G401.6 (cell line): ENCODE measurements around the gene OGFOD3.

Experiments used
- FAIRE-seq: peaks from 2 replicates; lab custom pipeline; 2012; peaks lifted over from hg19 to GRCh38; lab: Jason Lieb, UNC

OGFOD3 gene

DNA sequence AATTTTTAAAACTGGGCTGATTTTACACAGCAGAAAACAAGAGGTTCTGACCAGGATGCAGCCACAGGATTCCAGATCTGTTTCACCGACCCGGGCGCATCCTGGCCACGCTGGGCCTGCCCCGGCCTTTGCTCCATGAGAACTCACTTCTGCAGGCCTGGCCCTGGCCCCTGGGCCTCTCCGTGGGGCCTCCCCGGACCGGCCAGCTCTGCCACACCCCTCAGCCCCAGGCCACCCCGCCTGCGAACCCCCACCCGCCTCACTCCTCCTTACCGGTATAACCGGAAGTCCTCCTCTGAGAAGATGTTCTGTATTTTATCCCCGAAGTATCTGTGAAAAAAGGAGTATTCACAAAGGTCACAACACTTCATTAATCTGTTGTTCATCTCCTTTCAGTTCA, 13.3 kb downstream of the OGFOD3 start:
- no peak for FAIRE-seq

DNA sequence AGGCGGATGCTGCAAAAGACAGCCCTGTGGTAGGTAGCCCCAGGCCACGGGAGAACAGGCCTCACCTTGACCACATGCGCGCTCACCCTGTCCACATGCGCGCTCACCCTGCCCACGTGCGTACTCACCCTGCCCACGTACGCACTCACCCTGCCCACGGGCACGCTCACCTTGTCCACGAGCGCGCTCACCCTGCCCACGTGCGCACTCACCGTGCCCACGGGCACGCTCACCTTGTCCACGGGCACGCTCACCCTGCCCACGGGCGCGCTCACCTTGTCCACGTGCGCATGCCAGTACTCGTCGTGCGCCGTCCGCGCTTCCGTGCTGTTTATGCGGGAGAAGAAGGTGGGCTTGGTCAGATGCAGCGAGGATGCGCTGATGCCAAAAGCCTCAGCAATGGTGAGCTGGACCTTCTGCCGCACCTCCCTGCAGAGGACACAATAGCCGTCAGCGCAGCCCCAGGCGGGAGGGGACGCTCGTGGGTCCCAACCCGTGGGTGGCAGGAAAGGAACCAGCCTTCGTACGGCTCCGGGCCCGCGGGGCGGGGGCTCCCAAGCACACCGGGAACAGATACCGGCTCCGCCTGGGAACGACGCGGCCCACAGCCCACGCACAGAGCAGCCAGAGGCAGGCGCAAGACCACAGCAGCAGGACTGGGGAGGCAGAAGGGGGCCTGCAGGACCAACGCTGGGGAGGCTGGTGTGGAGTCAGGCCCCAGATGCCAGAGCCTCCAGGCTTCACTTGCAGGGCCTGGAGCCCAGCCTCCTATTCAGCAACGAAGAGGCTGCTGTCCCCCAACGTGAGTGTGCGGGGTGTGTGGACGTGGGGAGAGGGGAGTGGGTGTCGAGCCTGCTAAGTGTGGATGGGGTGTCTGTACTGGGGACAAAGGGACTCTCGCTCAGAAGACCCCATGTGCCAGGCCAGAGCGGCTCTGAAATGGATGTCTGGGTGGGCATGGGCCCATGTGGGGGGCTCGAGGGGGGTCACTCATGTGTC, 14.4 kb downstream of the OGFOD3 start:
- FAIRE-seq: no peak

DNA sequence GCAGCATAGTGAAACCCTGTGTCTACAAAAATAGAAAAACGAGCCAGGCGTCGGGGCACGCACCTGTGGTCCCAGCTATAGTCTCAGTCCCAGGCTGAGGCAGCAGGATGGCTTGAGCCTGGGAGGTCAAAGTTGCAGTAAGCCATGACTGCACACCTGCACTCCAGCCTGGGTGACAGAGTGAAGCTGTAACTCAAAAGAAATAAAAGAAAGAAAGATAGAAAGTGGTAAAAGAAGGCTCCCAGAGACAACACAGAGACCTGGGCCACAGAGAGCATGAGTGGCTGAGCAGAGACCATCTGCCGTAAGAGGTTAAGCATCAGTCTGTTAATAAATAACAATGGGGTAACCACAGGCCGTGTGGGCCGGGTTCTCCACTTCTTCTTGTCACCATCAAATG, 15.5 kb downstream of the OGFOD3 start:
- no peak for FAIRE-seq

DNA sequence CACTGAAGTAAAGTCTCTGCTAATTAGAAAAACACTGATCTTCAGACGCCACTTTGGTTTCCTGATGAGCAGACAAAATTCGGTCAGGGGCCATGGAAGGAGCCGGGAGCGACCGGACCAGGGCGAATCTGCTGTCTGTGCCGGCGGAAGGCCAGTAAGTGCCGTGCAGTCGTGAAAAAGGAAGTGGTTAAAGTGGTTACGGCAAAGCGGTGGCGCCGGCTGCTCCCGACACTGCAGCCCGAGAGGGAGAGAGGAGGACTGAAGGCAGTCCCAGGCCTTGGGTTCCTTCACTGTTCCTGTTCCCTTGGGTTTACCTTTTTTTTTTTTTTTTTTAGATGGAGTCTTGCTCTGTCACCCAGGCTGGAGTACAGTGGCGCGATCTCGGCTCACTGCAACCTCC, 17.6 kb downstream of the OGFOD3 start:
- FAIRE-seq: no peak

DNA sequence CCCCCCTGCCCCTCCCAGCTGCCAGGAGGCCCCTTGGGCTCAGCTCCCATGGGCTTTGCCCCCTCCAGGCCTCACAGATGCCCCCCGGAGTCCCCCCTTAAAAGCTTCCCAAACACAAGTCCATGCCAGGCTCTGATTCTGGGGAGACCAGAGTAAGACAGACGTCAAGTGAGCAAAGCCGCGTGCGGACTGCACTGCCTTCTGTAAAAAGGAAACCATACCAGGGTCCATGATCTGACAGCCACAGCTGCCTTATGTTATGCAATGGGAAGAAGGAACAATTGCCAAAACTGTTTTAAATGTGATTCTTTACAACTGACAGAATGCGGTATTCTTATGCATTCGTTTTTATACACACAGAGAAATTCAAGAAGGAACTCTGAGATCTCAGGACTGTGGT, 18.2 kb downstream of the OGFOD3 start:
- no peak for FAIRE-seq

DNA sequence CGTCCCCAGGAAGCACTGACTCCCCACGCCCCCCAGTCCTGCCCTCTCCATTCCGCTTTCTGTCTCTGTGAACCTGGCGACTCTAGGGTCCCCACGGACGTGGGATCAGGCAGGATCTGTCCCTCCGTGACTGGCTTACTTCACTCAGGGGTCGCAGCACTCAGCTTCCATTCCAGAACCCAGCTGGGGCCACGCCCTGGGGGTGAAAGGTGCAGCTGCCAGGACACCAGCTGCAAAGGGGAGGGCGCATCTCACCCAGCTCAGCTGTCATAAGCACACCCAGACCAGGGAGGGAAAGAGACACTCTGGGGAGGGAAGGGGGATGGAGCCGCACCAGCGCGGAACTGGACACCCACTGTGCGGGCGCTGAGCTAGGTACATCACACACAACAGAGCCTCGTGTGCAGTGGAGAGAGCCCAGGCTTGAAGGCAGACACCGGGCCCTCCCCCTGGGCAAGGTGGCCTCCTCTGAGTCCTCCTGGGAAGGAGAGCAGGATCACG, 18.7 kb downstream of the OGFOD3 start:
- FAIRE-seq: no peak

DNA sequence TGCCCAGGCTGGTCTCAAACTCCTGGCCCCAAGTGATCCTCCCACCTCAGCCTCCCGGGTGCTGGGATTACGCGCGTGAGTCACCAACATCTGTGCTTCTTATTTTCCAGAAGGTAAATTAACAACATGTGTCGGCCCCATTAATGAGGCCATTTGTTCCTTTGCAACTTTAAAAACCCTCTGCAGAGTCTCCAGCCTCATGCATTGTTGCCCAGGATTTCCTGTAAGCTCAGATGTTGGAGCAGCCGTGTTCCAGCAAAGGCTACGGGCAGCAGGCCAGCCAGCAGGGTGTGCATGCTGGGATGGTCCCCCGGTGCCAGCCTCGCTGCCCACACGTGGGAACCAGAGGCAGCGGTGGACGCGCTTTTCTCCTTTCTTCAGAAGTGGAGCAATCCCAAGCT, 19.3 kb downstream of the OGFOD3 start:
- FAIRE-seq: no peak

DNA sequence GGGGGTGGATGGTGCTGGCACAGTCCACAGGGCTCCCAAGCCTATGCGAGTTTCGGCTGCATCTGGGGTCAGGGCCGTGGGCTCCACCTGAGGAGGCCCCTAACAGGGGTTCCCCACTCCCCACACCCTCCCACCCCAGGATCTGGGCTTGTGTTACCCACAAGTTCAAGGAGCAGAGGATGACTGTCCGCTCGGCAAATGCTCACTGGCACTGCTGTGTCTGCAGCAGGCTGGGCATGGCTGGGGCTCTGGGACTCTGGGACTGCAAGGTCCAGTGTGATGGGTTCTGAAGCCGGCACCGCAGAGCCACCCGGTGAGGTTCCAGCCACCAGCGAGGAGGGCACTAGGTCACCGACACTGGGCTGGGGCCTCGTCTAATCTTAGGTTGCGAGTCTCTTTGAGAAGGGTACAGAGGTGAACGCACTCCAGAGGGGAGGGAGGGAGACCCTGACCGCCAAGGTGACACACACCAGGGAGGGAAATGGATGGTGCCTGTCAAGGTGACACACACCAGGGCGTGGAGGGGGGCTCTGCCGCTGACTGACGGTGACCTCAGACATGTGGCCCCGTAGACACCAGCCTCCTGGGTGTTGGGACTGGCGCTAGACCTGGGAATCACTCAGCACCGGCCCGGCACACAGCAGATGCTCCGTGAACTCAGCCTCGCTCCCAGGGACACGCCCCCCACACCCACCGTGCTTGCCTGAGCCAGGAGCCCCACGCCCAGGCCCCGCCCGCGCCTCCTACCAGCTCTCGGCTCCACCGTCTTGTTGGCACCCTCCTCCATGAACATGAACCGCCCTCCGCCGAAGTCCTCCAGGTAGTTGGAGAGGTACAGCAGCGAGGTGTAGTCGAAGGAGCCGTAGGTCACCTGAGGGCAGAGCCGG, 20.7 kb downstream of the OGFOD3 start:
- no peak for FAIRE-seq

DNA sequence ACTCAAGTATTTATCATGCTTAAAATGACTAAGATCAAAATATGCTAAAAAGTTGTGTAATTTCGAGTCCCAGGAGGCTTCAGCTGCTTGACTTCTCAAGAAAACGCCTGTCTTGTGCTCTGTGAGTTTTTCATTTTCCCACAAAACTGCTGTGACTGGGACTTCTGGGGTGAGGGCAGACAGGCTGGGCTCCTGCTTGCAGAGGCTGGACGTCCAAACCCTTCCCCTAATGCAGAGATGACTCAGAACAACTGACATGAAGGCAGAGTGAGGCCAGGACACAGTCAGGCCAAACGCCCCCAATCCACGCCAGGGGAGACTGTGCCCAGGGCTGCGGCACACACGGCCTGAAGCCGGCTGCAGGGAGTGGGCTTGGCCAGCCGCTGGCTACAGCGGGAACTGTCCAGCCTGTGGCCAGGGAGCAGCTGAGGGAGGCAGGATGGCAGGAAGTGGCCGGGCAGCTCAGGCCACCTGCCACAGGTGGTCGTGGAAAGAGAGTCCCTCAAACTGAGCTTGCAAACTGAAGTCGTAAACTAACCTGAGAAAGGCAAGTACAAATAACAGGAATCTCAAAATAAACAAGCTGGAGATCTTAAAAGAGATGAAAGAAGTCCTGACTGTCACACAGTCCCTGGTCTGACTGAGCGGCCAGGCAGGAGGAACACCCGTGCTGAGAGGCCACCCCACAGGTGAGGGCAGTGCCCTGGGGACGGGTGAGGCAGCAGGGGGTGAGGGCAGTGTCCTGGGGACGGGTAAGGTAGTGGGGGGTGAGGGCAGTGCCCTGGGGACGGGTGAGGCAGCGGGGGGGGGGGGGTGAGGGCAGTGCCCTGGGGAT, 21.6 kb downstream of the OGFOD3 start:
- FAIRE-seq: no peak

DNA sequence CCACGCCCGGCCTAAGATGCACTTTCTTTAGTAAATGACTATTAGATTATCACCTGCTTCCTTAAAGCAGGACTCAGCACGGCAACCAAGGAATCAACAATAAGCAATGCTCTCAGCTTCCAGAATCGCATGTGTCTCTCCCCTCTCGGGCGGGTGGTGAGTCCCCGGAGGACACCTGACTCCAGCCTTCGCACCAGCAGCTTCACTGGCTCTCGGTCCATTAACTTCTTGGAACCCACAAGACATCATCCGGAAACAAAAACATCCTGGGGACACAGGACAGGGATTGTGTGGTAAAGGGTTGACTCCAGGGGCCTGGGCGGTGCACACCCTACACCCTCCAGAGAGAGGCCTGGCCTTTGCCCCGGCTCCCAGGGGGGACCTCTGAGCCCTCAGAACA, 24.1 kb downstream of the OGFOD3 start:
- FAIRE-seq: no peak

DNA sequence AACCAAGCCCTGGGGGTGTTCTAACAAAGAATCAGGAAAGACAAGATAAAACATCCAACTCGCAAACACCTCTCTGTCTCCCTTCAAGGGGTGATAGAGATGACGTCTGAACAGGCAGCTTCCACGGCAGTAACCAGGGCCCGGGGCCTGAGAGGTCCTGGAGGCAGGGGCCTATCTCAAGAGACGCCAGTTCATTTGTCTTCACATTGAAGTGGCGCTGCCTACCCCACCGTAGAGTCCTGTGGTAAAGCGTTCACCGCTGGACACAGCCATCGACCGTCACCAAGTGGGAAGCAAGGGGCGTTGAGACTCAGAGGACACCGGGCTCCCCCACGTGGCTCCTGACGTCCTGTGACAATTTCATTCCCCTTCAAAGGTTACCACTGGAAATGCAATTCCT, 25.4 kb downstream of the OGFOD3 start:
- no peak for FAIRE-seq

DNA sequence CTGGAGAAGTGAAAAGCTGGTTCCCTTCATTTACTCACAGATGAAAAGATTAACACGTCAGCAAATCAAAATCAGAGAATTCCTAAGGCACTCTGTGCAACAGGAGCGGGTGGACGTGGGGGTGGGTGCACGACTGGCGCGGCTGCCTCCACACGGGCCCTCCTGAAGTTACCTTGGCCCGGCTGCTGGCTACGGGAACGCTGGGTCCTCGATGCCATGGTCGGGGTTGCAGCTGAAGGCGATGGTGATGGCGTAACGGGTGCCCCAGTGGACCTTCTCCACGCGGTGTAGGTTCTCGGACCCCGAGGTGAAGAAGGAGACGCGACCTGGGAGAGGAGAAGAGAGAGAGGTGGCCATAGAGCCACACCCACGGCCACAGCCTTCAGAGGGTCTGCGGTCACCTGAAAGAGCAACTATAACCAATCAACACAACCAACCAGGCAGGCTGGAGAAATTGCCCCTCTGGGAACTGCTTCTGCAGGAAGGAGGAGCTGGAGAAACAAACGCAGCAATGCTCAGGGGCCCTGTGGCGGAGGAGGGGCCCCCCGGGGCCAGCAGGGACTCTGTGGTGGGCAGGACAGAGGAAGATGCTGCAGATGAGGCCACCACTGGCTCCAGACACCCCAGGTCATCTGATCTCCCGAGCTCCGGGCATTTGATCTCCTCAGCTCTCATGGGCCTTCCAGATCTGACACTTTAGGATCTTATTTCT, 26.0 kb downstream of the OGFOD3 start:
- FAIRE-seq: no peak

DNA sequence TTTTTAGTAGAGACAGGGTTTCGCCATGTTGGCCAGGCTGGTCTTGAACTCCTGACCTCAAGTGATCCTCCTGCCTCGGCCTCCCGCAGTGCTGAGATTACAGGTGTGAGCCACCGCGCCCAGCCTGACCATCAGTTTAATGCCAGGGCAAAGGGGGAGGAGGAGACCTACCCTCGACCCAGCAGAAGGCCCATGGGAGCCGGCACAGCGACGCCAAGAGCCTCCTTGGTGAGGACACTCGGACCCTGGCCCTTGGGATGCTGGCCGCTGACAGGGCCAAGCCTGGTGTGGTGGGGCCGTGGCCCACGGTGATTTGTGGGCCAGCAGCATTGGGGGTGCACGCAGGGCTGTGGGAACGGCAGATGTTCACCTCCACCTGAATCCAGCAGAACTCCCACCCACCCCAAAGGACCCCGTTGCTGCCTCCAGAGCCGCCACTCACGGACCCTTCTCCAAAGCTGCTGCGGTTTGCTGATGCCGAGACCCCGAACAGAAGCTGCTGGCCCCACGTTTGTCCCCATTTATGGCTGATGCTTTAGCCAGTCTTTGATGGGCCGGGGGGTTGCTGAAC, 26.8 kb downstream of the OGFOD3 start:
- FAIRE-seq: no peak

DNA sequence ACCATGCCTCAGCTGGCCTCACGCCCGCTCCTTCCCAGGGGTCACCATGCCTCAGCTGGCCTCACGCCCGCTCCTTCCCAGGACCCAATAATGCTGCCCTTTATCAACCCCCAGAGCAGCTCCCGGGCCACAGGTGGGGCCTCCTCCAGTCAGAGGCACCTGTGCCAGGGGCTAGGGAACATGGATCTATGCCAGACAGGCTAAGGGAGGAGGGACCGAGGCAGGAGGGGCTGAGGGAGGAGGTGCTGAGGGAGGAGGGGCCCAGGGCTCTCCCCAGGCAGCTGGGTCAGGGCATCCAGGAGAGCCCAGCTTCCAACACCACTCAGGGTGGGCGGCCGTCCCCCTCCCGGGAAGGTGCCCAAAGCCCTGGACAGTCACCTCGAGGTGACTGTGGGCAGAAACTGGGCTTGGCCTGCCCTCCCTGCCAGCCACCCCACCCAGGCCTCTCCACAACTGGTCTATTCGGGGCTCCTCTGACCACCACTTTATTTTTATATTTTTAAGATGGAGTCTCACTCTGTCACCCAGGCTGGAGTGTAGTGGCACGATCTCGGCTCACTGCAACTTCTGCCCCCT, 27.4 kb downstream of the OGFOD3 start:
- FAIRE-seq: no peak

DNA sequence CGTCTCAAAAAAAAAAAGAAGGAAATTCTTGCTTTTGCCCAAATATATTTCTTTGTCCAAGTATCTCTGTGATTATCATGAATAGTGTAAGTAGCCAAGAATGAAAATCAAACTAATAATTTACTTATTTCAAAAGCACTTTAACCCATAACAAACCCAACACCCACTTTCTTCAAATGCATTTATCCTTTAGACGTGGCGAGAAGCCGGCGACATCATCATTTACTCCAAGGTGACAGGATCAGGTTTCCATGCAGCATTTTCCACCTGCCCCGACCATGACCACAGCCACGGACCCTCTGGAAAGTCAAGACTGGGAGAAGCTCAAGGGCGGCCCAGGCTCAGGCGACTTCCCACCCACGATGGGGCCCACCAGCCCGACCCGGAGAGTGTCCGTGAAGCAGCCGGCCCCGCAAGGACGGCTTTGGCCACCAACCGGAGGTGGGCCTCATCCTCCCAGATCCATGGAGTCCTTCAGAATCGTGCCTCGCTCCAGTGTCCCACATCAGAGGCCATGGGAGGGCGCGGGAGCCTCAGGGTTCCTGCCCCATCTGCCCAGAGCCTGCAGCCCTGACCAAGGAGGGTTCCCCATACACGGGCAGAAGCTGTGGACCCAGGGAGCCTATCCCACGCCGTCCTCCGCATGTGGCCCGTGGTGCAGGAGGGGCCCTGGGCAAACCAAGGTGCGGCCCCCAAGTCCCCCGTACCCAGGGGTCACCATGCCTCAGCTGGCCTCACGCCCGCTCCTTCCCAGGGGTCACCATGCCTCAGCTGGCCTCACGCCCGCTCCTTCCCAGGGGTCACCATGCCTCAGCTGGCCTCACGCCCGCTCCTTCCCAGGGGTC, 28.1 kb downstream of the OGFOD3 start:
- FAIRE-seq: no peak

DNA sequence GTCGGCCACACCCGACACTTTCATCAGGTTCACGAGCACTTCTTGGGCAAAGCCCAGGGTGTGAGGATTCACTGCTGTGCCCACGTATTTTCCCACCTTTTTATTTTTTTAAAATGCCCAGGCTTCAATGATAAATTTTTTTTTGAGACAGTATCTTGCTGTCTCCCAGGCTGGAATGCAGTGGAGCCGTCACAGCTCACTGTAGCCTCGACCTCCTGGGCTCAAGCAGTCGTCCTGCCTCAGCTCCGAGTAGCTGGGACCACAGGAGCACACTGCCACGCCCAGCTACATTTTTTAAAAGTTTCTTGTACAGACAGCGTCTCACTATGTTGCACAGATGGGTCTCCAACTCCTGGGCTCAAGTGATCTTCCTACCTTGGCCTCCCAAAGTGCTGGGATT, 29.0 kb downstream of the OGFOD3 start:
- FAIRE-seq: no peak

DNA sequence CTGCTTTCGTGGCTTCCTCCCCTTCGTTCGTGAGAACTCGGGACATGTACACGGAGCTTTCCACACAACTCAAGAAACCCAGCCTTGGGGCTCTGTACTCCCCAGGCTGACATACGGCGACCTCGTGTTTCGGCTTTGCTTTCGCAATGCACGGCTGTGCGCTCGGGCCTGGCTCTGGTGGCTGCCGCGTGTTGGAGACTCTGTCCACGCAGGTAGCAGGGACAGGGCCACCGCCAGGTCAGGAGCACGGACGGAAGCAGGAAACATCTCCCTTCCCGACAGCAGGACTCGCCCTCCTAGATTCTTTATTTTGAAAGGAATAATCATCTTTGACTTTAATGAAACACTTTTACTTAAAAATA, 29.5 kb downstream of the OGFOD3 start:
- FAIRE-seq: no peak

DNA sequence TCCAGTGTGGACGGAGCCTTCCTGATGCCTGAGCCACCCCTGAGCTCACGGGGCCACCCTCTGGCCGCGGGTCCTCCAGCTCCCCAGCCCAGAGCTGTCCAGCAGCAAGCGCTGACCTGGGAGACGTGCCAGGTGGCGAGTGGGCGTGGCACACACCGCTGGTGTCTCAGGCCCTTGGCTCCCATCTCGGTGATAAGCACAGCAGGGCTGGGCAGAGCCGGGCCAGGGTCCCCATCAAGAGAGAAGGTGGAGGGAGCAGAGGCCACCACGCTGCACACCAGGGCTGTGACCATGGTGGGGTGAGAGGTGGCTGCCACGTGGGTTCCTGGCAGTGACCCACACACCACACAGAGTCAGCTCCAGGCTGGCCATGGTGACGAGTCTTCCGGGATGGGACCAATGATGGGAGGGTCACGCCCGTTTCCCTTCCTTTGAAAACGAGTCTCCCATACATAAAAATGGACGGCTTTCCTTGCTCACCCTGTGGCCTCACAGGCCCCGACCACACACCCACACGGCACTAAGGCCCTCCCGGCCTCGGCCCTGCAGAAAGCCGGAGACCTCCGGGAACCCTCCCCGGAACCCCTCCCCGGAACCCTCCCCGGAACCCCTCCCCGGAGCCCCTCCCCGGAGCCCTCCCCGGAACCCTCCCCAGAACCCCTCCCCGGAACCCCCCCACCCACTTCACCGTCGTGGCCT, 30.0 kb downstream of the OGFOD3 start:
- FAIRE-seq: no peak

DNA sequence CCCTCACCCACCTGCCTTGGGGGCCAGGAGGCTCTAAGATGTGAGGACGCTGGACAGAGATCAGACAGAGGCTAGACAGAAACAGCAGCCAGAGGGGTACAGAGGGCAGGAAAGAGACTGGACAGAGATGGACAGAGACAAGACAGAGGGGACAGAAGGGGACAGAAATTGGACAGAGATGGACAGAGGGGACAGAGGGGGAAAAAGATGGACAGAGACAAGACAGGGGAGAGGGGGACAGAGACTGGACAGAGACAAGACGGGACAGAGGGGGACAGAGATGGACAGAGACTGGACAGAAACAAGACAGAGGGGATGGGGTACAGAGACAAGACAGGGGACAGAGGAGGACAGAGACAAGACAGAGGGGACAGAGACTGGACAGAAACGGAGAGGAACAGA, 30.7 kb downstream of the OGFOD3 start:
- no peak for FAIRE-seq
